GM19351 (cell line): ENCODE data around the gene PRG3.
"Not testable (repeated sequence)": the region's sequence is repeated elsewhere in the genome, so short reads cannot be mapped to it uniquely, and the experiment has no call there.

ENCODE experiments used
- ATAC-seq: cut with Tn5 transposase; IDR thresholded peaks from one replicate; pipeline ENCODE4 v1.9.1; 2021; ENCODE audit warnings: mild to moderate bottlenecking, moderate library complexity; ENCODE audit not compliant: unreplicated experiment

The PRG3 gene

GRCh38 chr11:57341250-57341808 is 39.6 kb downstream of the PRG3 start:
- no peak for ATAC-seq

DNA sequence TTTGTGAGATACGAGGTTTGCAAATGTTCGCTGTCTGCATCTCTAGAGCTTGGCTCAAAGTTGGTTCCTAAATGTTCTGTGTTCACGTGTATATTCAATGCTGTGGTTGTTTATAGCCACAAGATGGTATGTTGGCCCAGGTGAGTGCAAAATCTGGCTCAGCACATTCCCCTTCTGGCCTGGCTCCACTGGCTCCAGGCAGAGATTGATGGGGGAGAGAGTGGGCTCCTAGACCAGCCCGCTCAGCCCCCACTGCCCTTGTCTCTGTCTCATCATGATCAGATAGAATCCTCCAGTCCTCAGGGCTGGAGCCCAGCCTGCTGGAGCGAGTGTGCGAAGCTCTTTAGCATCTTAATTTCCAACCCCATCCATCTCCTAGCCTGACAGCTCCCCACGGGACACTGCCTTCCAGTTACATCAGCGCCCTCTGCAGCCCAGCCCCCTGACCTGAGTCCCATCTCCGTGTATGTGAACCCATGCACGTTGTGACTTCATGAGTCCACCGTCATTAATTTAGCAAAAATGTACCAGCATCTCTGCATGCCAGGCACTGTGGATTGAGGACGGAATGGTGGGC is 40.8 kb downstream of the PRG3 start:
- ATAC-seq = no peak

- no peak for ATAC-seq
These were observed 41.6 kb downstream of the PRG3 start for GRCh38 chr11:57339328-57339727.

- no peak for ATAC-seq
These were observed 42.8 kb downstream of the PRG3 start, which contains the start of gene P2RX3 for GRCh38 chr11:57338142-57338541. TSS of gene P2RX3 (plus strand) at chr11:57338352. CDS start at chr11:57338551, 199 bp downstream.

GRCh38 chr11:57336856-57337255 is 44.1 kb downstream of the PRG3 start:
- not testable (repeated sequence) for ATAC-seq

GRCh38 chr11:57336111-57336666 is 44.8 kb downstream of the PRG3 start:
- peak; percentile 0 for ATAC-seq

DNA sequence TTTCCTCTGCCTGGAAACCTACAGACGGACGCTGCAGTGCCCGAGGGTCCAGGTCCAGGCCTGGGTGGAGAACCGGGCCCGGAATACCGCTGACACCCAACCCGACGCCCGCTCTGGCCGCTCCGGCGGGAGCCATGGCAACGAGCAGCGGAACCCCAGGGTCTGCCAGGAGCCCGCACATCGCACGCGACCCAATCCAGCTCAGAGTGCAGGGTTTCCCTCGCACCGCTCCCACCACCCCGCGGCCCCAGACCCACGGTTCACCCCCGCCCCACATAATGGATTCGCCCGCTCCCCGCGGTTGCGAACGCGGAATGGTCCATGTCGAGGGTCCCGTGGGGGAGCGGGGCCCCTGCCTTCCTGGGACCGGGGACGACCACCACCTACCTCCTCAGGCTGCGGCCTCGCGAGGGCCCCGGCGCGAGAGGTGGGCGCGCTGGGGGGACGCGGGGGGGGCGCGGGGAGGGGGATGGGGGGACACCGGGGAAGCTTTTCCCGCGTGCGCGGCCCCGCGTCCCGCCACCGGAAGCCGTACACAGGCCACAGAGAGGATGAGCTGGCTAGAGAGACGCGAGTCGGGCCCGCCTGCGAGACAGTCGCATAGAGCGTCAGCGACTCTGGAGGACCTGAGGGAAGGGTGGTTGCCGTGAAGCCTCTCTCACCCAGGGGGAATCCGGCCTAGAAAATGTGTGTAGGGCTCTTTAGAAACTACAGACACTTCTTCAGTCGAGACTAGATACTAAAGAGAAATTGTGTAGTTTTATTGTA is 45.4 kb downstream of the PRG3 start, which contains the start of gene SSRP1:
TSS of gene SSRP1 (minus strand) at position 550 of the 768 bp plus-strand sequence. CDS start 771 bp downstream, outside the sequence.
- ATAC-seq = peak; percentile 99

GRCh38 chr11:57335023-57335342 is 46.0 kb downstream of the PRG3 start:
- ATAC-seq = no peak

- ATAC-seq = no peak
These were observed 48.1 kb downstream of the PRG3 start for GRCh38 chr11:57332694-57333440.

DNA sequence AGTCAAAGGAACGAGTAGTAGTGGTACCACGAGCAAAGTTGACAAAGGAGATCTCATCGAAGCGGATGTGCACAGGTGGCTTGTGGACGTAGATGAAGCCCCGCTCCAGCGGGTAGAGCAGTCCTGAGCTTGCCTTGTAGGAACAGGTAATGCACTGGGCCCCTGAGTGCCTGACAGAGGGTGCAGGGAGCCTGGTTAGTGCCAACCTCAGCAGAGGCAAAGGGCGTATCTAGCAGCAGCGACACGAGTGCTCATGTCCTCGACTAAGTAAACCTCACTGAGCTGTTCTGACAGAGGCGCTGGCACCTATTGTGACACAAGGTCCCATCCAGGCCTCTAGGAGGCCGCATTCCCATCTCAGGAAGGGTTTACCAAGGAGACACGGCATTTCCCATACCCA is 49.2 kb downstream of the PRG3 start:
- ATAC-seq = no peak

GRCh38 chr11:57330029-57330428 is 50.9 kb downstream of the PRG3 start:
- ATAC-seq = no peak

DNA sequence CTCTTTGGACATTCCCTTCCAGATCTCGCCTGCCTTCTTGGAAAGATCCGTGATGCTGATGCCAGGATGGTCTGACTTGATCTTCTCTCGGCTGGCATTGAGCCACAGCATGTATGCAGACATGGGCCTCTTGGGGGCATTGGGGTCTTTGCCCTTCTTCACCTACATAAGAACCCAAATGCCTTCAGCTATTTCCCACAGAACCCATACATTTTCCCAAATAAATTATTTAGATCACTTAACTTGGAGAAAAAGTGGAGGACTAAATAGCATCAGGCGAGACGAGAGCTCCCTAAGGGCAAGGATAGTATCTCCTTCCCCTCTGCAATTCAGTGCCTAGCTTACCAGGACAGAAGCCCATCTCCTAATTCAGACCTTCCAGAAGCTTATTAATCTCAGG is 53.2 kb downstream of the PRG3 start:
- ATAC-seq = no peak
